GM18858 (cell line): ENCODE data around the gene ATG12.
"Not testable (repeated sequence)": the region's sequence is repeated elsewhere in the genome, so short reads cannot be mapped to it uniquely, and the experiment has no call there.

Experiments
- ATAC-seq: cut with Tn5 transposase; IDR thresholded peaks from one replicate; pipeline ENCODE4 v1.9.1; 2021; ENCODE audit not compliant: unreplicated experiment

The ATG12 gene

DNA sequence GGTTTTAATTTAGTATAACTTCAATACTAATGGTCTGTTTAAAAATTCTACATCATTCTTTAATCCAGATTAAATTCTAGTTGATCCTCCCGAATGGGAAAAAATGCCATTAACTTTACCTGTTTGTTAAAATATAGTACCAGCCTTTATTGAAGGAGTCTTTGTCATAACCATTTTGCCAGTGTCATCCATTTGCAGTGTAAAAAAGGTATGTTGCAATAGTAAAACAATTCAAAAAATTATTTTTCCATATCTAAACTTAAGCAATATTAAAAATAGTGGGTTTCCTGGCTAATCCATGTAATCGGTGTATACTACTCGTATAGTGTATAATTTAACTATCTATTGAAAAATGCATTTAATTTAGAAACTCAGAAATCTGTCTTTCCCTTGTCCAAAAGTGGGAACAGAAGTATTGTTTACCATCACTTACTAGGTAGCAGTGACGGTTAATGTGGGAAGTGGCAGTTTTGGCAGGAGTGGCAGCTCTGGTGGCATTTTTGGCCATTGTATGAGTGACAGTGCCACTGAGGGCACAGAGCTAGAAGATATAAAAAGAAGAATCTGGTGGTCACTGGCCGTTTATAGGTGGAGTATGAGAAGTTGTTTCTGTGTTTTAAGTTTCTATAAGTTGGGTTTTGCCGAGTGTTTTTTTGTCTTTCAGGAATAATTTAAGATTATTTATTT is 2.2 kb upstream of the ATG12 start:
- no peak for ATAC-seq

DNA sequence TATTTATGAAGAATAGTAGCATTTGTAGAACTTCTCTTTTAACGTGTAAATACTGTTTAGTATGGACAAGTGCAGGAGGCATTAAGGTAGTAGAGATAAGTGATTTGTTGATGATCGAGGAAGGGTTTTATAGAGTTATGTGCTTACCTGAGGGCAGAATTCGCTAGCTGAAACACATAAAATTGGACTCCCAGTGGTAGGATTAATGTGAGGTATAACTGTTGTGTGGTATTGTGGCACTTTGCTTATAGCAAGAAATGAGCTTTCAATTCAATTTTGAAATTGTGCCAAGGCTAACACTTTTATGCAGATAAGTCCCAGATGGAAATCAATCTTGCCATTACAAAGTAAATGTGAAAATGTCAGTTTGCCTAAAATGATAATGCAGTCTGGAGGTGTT is 1.6 kb upstream of the ATG12 start:
- no peak for ATAC-seq

DNA sequence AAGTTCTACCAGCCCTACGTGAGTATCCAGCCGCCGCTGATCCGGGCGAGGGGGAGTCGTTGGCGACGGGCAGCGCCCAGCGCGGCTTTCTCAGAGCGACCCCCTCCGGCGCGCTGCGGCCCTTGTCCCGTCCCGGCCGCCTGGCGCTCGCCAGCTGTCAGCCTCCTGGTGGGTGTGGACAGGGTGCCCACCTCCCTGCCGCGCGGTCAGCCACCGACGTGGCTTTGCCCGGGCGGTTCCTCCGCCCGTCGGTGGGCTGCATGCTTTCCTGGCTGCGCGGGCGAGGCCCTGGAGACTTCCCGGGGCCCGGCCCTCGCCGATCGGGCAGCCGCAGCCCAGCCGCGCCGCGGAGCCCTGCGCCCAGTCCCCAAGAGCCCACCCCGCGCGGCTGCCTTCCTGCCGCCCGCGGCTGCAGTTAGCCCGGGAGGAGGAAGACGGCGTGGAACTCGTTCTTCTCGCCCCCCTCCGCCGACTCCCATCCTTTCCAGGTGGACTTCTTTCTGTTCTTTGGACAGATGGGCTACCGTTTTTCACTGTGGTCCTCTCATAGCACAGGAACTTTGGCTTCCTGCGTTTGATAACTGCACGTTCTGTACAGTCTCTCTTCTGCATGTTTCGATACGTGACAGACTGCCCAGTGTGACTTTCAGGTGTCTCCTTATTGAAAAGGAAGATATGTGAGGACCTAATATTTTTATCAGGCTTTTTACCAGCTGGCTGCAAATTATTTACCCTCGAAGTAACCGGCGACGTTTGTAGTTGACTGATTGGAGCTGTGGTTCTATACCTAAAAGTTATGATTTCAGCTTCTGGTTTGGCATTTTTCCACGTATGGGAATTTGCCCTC is 947 bp upstream of the ATG12 start:
- ATAC-seq: peak; percentile 20

DNA sequence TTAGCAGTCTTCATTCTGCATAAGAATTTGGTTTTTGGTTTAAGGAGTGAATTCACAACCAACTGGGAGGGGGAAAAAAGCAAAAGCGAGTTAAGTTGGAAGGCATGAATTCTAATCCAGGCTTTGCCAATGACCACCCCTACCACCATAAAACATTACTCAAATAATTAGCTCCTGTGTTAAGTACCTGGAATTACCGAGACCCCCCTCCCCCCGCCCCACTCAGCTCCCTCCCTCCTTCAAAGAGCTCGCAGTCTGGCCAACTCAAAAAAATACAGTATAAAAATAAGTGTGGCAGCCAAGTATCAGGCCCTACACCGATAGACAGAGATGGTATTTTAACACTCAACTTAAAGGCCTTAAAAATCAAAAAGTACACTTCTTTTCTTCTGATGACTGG is 492 bp downstream of the ATG12 start:
- no peak for ATAC-seq

DNA sequence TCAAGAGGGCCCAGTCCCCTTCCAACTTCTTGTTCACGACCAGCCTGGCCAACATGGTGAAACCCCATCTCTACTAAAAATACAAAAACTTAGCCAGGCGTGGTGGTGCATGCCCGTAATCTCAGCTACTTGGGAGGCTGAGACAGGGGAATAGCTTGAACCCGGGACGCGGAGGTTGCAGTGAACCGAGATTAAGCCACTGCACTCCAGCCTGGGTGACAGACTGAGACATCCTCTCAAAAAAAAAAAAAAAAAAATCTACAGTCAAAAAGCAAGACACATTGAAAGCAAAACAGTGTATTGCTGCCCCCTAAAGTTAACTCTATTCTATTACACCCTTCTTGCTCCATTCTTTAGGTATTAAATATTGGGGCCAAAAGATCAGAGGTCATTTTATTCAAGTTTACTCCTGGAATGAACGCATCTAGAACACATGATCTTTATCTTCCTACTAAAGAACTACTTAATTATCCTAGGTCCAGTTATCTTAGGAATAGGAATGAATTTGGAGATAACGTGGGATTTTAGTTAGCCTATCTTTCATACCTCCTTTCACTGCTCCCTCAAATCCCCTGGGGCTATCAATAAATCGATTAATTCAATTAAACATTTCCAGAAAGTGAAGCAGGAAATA is 2.4 kb downstream of the ATG12 start:
- ATAC-seq: peak; percentile 19

DNA sequence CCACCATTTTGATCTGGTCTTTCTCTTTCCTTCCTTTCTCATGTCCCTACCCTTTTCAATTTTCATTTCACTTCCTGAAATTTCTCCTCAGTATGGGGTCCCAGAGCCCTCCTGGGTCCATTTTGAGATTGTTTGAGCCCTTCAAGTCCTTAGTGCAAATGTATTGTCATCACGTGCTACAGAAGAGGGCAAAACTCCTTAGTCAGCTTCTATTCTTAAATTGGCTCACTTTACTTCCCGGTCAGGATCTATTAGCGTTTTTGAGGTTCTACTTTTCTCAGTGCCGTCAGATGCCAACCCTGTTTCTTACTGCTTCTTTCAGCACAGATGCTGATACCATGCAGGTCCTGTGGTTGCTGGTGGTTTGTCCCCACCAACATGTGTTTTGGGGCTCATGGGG is 5.9 kb downstream of the ATG12 start:
- ATAC-seq: no peak

DNA sequence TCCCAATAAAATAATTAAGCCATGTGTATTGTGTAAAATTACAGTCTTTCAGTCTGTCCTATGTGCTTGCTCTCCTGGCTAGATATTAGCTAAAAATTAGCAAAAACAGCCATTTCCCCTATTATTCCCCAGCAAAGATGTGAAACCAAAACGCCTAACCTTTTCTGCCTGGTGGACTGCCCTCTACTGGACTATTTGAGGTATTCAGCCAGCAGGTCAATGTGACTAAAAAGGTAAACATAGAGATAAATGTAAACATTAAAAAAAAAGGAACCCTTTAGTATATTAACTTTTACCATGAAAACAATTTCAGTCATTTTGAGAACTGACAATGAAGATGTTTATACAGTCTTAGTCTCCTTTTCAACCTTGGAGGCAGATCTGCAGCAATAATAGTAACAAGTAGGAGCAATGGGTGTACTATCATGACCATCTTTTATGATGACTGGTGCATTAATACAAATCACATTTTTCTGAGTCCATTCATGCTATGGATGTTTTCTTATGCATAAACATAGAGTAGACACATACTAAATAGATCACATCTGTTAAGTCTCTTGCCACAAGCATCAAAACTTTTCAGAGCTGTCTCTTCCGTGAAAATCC is 10.1 kb downstream of the ATG12 start:
- peak; percentile 64 for ATAC-seq

DNA sequence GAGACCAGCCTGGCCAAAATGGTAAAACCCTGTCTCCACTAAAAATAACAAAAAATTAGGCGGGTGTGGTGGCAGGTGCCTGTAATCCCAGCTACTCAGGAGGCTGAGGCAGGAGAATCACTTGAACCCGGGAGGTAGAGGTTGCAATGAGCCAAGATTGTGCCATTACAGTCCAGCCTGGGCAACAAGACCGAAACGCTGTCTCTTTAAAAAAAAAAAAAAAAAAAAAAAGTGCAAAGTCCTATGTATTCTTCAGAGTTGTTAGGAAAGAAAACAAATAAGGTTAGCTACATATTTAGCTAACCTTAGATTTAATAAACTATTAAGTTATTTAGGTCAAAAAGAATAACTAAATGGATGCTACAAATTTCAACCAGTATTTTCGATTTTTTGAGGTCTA is 11.5 kb downstream of the ATG12 start:
- ATAC-seq: no peak

DNA sequence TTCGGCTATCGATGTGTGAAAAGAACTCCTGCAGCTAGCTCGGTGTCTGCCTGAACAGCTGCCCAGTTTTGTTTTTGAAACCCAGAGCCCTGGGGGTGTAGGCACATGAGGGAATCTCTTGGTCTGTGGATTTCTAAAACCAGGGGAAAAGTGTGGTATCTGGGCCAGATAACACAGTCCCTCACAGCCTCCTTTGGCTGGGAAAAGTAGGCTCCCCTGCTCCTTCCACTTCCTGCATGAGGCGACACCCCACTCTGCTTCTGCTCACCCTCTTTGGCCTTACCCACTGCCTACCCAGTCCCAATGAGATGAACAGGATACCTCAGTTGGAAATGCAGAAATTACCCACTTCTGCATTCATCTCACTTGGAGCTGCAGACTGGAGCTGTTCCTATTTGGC is 15.4 kb downstream of the ATG12 start:
- no peak for ATAC-seq

DNA sequence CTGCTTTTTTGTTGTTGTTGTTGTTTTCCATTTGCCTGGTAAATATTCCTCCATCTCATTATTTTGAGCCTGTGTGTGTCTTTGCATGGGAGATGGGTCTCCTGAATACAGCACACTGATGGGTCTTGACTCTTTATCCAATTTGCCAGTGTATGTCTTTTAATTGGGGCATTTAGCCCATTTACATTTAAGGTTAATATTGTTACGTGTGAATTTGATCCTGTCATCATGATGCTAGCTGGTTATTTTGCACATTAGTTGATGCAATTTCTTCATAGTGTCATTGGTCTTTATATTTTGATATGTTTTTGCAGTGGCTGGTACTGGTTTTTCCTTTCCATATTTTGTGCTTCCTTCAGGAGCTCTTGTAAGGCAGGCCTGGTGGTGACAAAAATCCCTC is 16.4 kb downstream of the ATG12 start:
- not testable (repeated sequence) for ATAC-seq

DNA sequence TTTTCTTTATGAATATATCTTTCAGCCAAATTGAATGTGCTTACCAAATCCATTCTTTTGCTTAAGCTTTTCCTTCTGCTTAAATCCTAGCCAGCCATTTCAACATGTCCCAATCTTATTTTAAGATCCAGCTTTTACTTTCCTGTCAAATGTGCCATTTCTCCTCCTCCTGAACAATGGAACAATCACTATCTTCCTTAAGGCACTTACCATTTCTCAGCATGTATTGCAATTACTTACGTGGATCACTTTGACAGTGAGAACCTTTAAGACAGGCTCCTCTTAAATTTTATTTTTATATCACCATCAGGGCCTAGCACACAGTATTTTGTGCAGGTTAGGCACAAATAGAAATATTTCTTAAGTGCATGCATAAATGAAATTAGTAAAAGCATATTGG is 20.5 kb downstream of the ATG12 start:
- ATAC-seq: no peak

DNA sequence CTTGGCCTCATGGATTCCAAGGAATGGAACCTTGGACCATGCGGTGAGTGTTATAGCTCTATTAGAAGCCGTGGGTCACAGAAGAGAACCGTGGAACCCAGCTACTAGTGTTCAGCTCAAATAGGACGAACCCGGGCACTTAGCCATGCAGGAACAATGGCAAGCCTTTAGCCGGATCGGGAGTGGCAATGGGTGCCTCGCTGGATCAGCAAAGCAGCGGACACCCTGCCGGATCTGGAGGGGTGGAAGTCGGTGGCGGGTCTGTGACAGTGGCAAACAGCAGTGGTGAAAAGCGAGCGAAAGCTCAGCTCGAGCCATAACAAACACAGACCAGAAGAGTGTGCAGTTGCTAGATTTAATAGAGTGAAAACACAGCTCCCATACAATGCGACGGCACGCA is 22.5 kb downstream of the ATG12 start:
- no peak for ATAC-seq

DNA sequence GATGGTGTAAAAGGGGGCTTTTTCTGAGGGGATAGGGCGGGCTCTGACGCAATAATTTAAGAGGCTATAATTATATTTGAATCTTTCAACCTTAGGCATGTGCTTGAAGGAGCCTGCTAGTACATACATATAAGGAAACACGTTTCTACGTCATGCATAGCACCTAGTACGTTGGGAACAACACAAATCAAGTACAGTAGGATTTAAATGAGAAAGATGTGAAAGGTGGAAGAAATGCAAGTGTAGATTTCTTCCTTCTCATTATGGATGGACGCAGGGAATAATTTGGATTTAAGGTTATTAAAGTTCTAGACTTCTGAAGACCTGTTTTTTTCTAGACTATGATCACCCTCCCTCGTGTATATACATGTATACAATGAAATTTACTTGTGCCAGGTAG is 24.0 kb downstream of the ATG12 start:
- no peak for ATAC-seq

DNA sequence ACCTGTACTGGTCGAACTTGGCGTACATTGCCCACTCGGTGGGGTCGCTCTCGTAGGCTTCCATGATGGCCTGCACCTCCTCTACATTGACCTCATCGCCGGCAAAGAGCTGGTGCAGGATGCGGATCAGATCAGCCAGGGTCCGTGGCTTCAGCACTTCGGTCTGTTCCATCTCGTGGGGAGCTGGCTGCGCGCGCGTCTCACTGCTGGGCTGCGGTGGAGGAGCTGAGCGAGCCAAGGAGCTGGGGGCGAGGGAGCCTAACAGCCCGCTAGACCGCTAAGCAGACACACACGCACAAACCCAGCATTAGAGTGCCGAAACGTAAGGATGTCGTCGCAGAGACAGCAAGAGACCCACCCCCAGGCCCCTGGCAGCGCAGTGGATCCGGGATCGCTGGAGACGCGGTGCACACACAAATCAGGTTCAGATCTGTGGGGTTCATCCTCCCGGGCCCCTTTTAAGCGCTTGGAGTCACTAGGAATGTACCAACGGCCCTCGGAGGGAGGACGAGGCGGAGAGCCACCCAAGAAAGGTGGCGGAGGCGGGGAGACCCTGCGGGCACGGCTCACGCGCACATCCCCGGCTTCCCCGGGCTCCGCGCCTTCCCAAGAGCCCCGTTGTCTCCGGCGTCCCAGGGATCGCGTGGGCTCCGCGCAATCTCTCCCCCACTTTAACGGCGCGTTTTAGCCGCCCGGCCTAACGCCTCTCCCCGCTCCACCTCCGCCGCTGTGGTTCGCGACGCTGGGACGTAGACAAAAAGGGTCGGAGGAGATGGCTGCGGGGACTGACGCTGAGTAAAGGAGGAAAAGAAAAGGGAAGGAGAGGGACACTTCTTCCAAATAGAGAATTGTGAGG is 24.9 kb downstream of the ATG12 start, which contains the start of gene CDO1:
Gene CDO1 (minus strand): TSS at position 434 of the 856 bp plus-strand sequence. CDS start 262 bp downstream, at position 172.
- ATAC-seq: no peak

DNA sequence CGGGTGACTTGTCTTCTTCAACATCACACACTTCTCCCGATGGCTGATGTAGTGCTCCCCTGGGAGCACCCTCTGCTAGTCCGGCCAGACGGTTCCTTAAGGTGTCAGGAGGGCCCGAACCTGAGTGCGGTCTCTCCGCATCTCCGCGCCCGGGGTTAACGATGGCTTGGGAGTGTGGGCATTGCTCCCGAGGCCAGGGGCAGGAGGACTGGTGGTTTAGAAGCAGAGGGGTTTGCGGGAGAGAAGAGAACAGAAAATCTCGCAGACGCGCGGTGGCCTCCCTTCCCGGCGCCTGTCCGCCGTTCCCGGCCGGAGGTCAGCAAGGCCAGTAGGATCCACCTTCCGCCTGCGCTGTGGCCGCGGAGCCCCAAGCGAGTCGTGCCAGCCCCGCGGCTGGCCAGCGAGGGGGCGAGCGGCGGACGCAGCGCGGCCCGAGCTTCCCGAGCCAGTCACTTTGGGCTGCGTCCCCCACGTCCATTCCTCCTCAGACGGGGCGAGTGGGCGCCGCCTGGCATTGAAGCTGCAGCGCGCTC is 25.6 kb downstream of the ATG12 start:
- no peak for ATAC-seq

DNA sequence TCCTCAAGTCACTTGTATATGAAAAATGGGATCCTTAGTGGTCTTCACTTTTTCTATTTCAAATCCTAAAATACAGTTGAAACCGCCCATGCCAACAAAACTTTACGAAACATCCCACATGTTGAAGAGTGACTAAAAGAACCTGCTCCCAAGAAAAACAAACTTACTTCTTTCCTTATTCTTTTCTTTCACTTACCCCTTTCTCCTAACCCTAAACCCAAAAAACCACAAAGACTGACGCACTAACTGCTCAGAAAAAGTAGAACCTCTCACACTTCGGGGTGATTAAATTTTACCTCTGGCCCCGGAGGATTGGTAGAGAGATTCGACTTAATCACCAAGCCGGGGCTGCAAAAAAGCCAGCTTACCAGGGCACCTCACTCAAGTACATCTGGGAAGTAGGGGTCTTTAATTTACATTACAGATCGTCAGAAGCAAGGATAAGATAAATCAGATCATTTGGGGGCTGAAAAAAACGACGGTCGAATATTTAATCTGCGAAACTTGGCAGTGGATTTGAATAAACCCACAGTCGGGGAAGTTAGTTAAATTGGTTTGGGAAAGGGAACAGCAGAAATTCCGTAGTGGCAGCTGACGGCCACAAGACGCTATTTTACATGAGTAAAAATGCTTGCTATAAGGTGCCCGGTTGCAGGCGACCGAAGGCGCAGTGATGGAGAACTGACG is 26.2 kb downstream of the ATG12 start:
- no peak for ATAC-seq

DNA sequence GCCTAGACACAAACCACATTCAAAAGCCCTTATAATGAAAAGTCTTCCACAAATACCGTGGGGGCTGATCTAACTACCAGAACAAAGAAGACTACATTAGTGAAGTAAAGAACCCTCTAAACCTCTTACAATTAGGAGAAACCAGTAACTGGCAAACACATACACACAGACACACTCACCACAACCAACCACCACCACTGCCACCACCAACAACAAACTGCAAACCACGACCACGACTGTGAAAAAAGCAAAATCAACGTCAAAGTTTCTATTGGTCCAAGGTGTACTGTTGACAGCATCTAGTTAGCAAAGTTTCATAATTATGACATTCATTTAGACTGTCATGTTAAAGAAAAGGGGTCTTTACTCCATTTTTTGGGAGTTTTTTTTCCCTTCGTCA is 27.6 kb downstream of the ATG12 start:
- no peak for ATAC-seq

DNA sequence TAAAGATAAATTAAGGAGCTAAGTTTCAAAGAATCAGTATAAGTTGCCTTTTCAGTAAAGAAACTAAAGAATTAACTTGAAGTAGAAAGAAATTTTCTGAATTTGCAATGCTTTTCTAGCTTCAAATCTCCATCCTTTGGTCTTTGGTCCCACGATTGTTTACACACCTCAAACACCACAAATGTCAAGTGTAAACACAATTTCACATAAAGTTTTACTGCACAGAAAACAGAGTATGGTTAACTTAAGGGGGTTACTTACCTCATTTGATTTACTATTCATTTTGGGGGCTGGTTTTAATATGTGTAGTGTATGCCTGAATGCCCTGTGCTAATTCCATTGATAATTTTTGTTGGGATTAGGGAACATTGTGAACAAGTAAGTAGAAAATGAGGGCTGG is 29.0 kb downstream of the ATG12 start:
- no peak for ATAC-seq

DNA sequence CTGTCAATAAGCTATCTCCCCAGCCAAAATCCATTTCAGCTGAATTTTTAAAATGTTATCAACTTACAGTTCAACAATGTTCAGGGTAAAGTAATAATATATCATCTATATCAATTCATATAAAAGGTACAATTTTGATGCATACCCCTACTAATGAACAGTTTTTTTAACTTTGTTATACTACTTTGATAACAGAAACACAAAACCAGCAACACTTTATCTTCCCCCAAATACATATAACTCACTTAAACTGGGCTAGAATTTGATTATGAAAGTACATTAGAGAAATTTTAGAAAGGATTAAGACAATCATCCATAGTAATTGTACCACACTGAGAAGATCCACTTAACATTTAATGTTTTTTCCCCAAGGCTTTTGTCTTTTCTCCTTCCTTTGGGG is 30.0 kb downstream of the ATG12 start:
- ATAC-seq: no peak

DNA sequence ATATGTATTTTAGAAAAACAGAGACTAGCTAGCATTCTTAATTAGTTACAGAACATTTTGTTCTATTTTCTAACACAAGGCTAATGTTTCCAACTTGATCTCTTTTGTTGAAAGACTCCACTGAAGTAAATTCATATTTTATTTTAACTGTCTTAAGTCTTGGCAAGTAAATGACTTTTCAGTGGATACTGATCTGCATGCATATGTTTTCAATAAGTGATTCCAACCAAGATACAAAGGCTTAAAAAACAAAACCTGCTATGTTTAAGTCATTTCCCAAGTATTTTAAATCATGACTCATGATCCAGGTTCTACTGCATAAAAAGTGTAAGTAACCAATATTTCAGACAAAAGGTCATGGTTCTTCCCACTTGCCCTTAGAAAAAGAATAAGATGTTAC is 30.6 kb downstream of the ATG12 start:
- ATAC-seq: no peak
